ENCODE measurements around the gene TP53BP1. TPM values are rescaled to one million over a fixed set of nuclear protein-coding genes. Genes with fewer than 3 reads are reported as not detected.

The TP53BP1 gene
- total and polyA plus RNA-seq, 2 experiments from 2014 or later, result 20.1 to 46.4 TPM

DNA sequence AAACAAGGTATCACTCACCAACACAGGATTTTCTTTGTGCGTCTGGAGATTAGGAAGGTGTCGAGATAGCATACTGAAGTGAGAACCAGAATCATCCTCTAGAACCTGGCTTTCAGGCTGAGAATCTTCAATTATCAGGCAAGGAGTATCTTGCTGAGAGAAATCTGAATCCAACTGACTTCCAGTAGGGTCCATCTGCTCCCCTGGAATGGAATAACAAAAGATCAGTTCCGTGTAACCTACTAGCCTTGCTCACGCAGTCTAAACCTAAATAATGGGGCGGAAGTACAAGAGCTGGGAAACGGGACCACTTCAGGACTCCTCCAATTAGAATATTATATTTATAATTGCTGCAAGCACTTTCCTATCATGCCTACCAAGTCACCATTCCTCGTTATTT lies 690 bp downstream of the TP53BP1 start:
- 7 to 10% methylated on average over 7 of the region's 7 CpGs for WGBS, 2 experiments (ENCODE audit: low coverage in 1 of 2, low lambda C conversion rate in 2 of 2, missing lambda C conversion rate in 2 of 2)
- no peak for DNase-seq
- peaks cover 30% of the 10 kb centered on the region for H3K36me3 ChIP-seq (ENCODE audit: low read depth)

DNA sequence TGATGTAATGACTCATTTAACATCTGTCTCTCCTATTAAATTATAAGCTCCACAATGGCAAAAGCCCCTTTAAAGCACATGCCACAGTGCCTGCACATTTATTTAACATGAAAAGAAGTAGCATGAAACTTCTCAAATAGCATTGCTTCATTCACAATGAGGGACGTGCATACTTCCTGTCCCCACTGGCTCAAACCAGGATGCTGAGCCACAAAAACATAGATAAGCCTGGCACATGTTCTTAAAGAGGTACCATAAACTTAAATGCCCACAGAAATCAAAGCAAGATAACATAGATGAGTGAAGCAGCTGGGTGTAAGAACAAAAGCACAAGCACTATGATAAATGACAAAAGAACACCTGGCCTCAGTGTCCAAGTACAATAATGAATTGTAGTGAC lies 3.8 kb downstream of the TP53BP1 start:
- DNase-seq, result no peak
- no peak overlapping the region for H3K4me2 ChIP-seq (ENCODE audit: unreplicated experiment)
- no peaks in the 10 kb centered on the region for H3K27me3 ChIP-seq (replicated peaks; ENCODE audit: insufficient read depth)
- no peak overlapping the region for H3K4me3 ChIP-seq
- H3K27ac ChIP-seq, result no peak overlapping the region
- H3K9me3 ChIP-seq (ENCODE audit: low read depth), result no peaks in the 10 kb centered on the region
- H4K20me1 ChIP-seq (ENCODE audit: insufficient read depth), result no peaks in the 10 kb centered on the region
- H3K4me1 ChIP-seq (ENCODE audit: insufficient read depth), result peaks cover 16% of the 10 kb centered on the region
- no peak overlapping the region for H2AFZ ChIP-seq
- no peak overlapping the region for H3K9ac ChIP-seq
- peaks cover 43% of the 10 kb centered on the region for H3K36me3 ChIP-seq (ENCODE audit: low read depth)
- no peaks in the 10 kb centered on the region for H3K9me2 ChIP-seq (ENCODE audit: insufficient read depth)
- in situ Hi-C loops (cut with MboI), result no loop called here
- H3K79me2 ChIP-seq (ENCODE audit: insufficient read depth), result peaks cover 57% of the 10 kb centered on the region
- WGBS, 2 experiments (ENCODE audit: low coverage in 1 of 2, low lambda C conversion rate in 2 of 2, missing lambda C conversion rate in 2 of 2), result 26 to 30% methylated on average over 1 of the region's 1 CpG
- no peak for TF ChIP-seq EZH2phosphoT487 (IDR thresholded peaks at IDR 0.05; ENCODE audit: insufficient read depth, low read depth)
- no peak for TF ChIP-seq EZH2 (IDR thresholded peaks at IDR 0.05; ENCODE audit: insufficient read depth, poor library complexity, severe bottlenecking)
- H3F3A ChIP-seq (ENCODE audit: insufficient read depth), result peaks cover 9% of the 10 kb centered on the region

More for the DNA sequence above, 690 bp downstream of the TP53BP1 start:
- in situ Hi-C loops (cut with MboI), result no loop called here
- H3F3A ChIP-seq (ENCODE audit: insufficient read depth), result no peaks in the 10 kb centered on the region; the same call in 1 of the 2 replicates
- H3K4me2 ChIP-seq (ENCODE audit: unreplicated experiment), result peak overlapping the region; percentile 97
- peak overlapping the region; percentile 77 for H3K27ac ChIP-seq
- peak overlapping the region; percentile 94 for H3K9ac ChIP-seq
- H3K9me2 ChIP-seq (ENCODE audit: insufficient read depth), result no peaks in the 10 kb centered on the region
- TF ChIP-seq EZH2phosphoT487 (IDR thresholded peaks at IDR 0.05; ENCODE audit: insufficient read depth, low read depth) (no peak), EZH2 (IDR thresholded peaks at IDR 0.05; ENCODE audit: insufficient read depth, poor library complexity, severe bottlenecking) (no peak)
- H2AFZ ChIP-seq, result peak overlapping the region; percentile 99
- no peaks in the 10 kb centered on the region for H3K9me3 ChIP-seq (ENCODE audit: low read depth)
- no peaks in the 10 kb centered on the region for H3K27me3 ChIP-seq (replicated peaks; ENCODE audit: insufficient read depth)
- no peaks in the 10 kb centered on the region for H4K20me1 ChIP-seq (ENCODE audit: insufficient read depth)
- H3K4me1 ChIP-seq (ENCODE audit: insufficient read depth), result peaks cover 16% of the 10 kb centered on the region
- peaks cover 49% of the 10 kb centered on the region for H3K79me2 ChIP-seq (ENCODE audit: insufficient read depth)
- H3K4me3 ChIP-seq, result peak overlapping the region; percentile 86

DNA sequence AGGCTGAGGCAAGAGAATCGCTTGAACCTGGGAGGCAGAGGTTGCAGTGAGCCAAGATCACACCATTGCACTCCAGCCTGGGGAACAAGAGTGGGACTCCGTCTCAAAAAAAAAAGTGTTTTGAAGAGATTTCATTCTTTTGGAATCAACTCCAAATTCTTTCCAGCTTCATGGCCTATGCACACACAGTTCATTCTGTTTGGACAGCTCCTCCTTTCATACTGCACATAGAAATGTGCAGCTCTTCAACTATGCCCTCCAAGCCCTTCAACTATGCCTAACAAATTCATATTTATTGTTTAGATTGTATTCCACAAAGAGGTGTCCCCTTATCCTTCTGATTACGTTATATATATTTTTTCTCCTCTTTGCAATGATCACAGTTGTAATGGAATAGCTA lies 4.2 kb downstream of the TP53BP1 start:
- 74 to 75% methylated on average over 3 of the region's 3 CpGs for WGBS, 2 experiments (ENCODE audit: low coverage in 1 of 2, low lambda C conversion rate in 2 of 2, missing lambda C conversion rate in 2 of 2)
- in situ Hi-C loops (cut with MboI), result no loop called here
- TF ChIP-seq EZH2 (IDR thresholded peaks at IDR 0.05; ENCODE audit: insufficient read depth, poor library complexity, severe bottlenecking), result no peak
- no peak for TF ChIP-seq EZH2phosphoT487 (IDR thresholded peaks at IDR 0.05; ENCODE audit: insufficient read depth, low read depth)
- no peak for DNase-seq
- Histone ChIP-seq H3K4me2 (ENCODE audit: unreplicated experiment) (no peak overlapping the region), H3K4me3 (no peak overlapping the region), H3K4me1 (ENCODE audit: insufficient read depth) (peaks cover 16% of the 10 kb centered on the region), H3F3A (ENCODE audit: insufficient read depth) (peaks cover 13% of the 10 kb centered on the region), H3K27ac (no peak overlapping the region), H3K79me2 (ENCODE audit: insufficient read depth) (peaks cover 57% of the 10 kb centered on the region), H2AFZ (no peak overlapping the region), H3K27me3 (replicated peaks; ENCODE audit: insufficient read depth) (no peaks in the 10 kb centered on the region), H3K9me3 (ENCODE audit: low read depth) (no peaks in the 10 kb centered on the region), H4K20me1 (ENCODE audit: insufficient read depth) (no peaks in the 10 kb centered on the region), H3K9ac (no peak overlapping the region), H3K36me3 (ENCODE audit: low read depth) (peaks cover 43% of the 10 kb centered on the region), H3K9me2 (ENCODE audit: insufficient read depth) (no peaks in the 10 kb centered on the region)

DNA sequence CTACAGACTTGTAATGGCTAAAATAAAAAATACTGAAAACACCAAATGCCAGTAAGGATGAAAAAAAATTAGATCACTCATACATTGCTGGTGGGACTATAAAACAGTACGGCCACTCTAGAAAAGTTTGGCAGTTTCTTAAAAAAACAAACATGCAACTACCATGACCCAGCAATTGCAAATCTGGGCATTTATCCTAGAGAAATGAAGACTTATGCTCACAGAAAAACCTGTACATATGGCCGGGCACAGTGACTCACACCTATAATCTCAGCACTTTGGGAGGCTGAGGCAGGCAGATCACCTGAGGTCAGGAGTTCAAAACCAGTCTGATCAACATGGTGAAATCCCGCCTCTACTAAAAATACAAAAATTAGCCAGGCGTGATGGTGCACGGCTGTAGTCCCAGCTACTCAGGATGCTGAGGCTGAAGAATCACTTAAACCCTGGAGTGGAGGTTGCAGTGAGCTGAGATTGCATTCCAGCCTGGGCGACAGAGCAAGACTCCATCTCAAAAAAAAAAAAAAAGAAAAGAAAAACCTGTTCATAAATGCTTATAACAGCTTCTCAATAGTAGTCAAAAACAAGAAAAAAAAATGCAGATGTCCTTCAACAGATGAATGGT lies 5.6 kb downstream of the TP53BP1 start:
- Histone ChIP-seq H3K27ac (no peak overlapping the region), H3K27me3 (replicated peaks; ENCODE audit: insufficient read depth) (no peaks in the 10 kb centered on the region), H3K79me2 (ENCODE audit: insufficient read depth) (peaks cover 58% of the 10 kb centered on the region), H3K36me3 (ENCODE audit: low read depth) (peaks cover 43% of the 10 kb centered on the region), H3K9ac (no peak overlapping the region), H3K4me3 (no peak overlapping the region), H3K9me2 (ENCODE audit: insufficient read depth) (no peaks in the 10 kb centered on the region), H3F3A (ENCODE audit: insufficient read depth) (peaks cover 20% of the 10 kb centered on the region), H3K9me3 (ENCODE audit: low read depth) (no peaks in the 10 kb centered on the region), H3K4me1 (ENCODE audit: insufficient read depth) (peaks cover 11% of the 10 kb centered on the region), H2AFZ (no peak overlapping the region), H4K20me1 (ENCODE audit: insufficient read depth) (no peaks in the 10 kb centered on the region), H3K4me2 (ENCODE audit: unreplicated experiment) (no peak overlapping the region)
- 94 to 96% methylated on average over 6 of the region's 6 CpGs for WGBS, 2 experiments (ENCODE audit: low coverage in 1 of 2, low lambda C conversion rate in 2 of 2, missing lambda C conversion rate in 2 of 2)
- TF ChIP-seq EZH2 (IDR thresholded peaks at IDR 0.05; ENCODE audit: insufficient read depth, poor library complexity, severe bottlenecking) (no peak), EZH2phosphoT487 (IDR thresholded peaks at IDR 0.05; ENCODE audit: insufficient read depth, low read depth) (no peak)
- in situ Hi-C loops (cut with MboI), result no loop called here
- no peak for DNase-seq

Measured in GM23248 (cell line).